ENCODE data around the gene EXOSC5. TPM values are rescaled to one million over a fixed set of nuclear protein-coding genes. Genes with fewer than 3 reads are reported as not detected.
A peak's percentile ranks its signal among the peaks of the same experiment; 100 is the strongest.

EXOSC5 gene
- total and polyA plus RNA-seq, 2 donors (not counting 1 experiment from before 2014, with no cell fraction given): 14.1 to 41.4 TPM

DNA sequence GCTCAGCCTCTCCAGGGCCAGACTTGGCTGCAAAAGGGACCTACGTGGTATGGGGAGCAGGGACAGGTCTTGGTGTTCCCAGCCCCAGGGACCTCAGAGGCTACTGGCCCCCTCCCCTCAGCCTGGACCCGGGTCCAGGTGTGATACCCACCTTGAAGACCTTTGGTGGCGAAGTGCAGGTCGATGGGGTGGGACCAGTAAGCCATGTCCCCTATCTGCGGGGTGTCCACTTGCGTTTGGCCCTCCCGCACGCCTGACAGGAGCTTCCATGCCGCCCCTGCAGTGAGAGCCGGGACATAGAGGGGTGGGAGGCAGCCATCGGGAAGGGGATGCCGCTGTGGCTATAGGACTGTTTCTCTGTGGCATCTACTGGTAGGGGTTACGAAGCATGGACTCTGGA is 39.4 kb downstream of the EXOSC5 start:
- WGBS (ENCODE audit: insufficient coverage): 94% methylated on average over 9 of the region's 13 CpGs
- H3K4me1 ChIP-seq (ENCODE audit: control insufficient read depth in 2 of 2, insufficient read depth in 2 of 2, low read length in 2 of 2): peaks cover 3 to 6% of the 10 kb centered on the region in 2 donors
- TF ChIP-seq, protein P1, sequence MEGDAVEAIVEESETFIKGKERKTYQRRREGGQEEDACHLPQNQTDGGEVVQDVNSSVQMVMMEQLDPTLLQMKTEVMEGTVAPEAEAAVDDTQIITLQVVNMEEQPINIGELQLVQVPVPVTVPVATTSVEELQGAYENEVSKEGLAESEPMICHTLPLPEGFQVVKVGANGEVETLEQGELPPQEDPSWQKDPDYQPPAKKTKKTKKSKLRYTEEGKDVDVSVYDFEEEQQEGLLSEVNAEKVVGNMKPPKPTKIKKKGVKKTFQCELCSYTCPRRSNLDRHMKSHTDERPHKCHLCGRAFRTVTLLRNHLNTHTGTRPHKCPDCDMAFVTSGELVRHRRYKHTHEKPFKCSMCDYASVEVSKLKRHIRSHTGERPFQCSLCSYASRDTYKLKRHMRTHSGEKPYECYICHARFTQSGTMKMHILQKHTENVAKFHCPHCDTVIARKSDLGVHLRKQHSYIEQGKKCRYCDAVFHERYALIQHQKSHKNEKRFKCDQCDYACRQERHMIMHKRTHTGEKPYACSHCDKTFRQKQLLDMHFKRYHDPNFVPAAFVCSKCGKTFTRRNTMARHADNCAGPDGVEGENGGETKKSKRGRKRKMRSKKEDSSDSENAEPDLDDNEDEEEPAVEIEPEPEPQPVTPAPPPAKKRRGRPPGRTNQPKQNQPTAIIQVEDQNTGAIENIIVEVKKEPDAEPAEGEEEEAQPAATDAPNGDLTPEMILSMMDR (IDR thresholded peaks at IDR 0.05): no peak
- TF ChIP-seq EZH2 (IDR thresholded peaks at IDR 0.05; ENCODE audit: borderline replicate concordance, insufficient read depth, low read depth, low read length, poor library complexity, severe bottlenecking): no peak
- peaks cover 22% of the 10 kb centered on the region for H3K4me1 Mint-ChIP-seq
- H4K20me1 ChIP-seq (ENCODE audit: control insufficient read depth, insufficient read depth, low read length, poor library complexity, severe bottlenecking): peaks cover 9% of the 10 kb centered on the region
- H3K36me3 ChIP-seq (replicated peaks in 1 of 2; ENCODE audit: control extremely low read depth in 1 of 2, control insufficient read depth in 1 of 2, extremely low read depth in 1 of 2, insufficient read depth in 2 of 2, low read length in 1 of 2): peaks cover 0 to 3% of the 10 kb centered on the region in 2 experiments
- no peaks in the 10 kb centered on the region for H3K9me3 Mint-ChIP-seq (ENCODE audit: insufficient read depth)
- no peak overlapping the region for H2AFZ ChIP-seq (ENCODE audit: insufficient read depth, low read depth, low read length, poor library complexity, severe bottlenecking)
- CTCF ChIA-PET: interaction anchor here (0.5 to 7.6 kb wide), 2 partner anchors 33 to 214 kb away, joined by 3 to 130 read pairs; no protein-coding TSS in a partner anchor
- ATAC-seq (ENCODE audit: low read depth) (no peak), DNase-seq (no peak)
- H3K27me3 Mint-ChIP-seq: no peaks in the 10 kb centered on the region
- intact Hi-C loops (cut with micrococcal nuclease): no loop called here
- H3K4me3 ChIP-seq (ENCODE audit: control extremely low read depth in 1 of 5, extremely low read depth in 1 of 5, insufficient read depth in 1 of 5, low read depth in 2 of 5, low read length in 4 of 5): no peak overlapping the region
- no peaks in the 10 kb centered on the region for H3K27me3 ChIP-seq (replicated peaks in 1 of 4; ENCODE audit: control extremely low read depth in 1 of 4, control insufficient read depth in 3 of 4, insufficient read depth in 4 of 4, low read length in 3 of 4)
- no peak overlapping the region for H3K4me2 ChIP-seq (replicated peaks; ENCODE audit: low read depth, low read length, poor library complexity, severe bottlenecking)
- H3K9ac ChIP-seq (ENCODE audit: low read length): no peak overlapping the region
- H3K79me2 ChIP-seq (ENCODE audit: control insufficient read depth, insufficient read depth, low read length): peaks cover 24% of the 10 kb centered on the region
- H3K4me3 Mint-ChIP-seq: no peak overlapping the region
- H3K9me3 ChIP-seq (ENCODE audit: control extremely low read depth in 1 of 3, control insufficient read depth in 2 of 3, insufficient read depth in 1 of 3, low read length in 2 of 3): no peaks in the 10 kb centered on the region
- POLR2A ChIA-PET: no interaction called here
- H3K27ac ChIP-seq (ENCODE audit: low read length in 2 of 2): no peak overlapping the region
- no peak overlapping the region for H3K27ac Mint-ChIP-seq

DNA sequence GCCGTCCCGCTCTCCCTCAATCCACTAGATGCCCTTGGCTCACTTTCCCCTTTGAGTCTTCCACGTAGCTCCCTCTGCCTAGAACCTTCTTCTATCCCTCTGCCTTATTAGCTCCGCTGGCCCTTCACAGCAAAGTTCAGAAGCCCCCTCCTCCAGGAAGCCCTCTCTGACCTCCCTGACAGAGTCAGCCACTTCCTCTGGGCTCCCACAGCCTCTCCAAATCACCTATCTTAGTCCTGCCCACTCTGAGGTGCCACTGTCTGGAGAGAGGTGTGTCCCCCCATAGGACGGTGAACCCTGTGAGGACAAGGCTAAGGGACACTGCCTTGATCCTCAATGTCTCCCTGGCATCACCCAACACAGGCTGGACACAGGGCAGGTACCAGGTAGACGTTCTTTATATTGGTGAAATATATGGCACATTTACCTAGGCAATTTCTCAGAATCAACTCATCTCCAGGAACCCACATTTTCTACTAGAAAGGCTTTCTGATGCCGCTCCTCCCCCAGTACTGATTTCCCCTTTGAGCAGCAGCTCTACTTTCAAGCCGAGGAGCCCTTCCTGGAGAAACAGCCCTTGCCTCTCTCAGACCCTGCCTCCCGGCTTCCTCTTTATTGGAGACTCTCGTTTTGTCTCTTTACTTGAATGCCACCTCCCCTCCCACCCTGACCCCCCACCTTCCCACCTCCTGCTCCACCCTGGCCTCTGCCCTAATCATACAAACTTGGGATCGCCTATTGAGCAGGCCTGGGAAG is 40.0 kb downstream of the EXOSC5 start:
- Histone ChIP-seq H4K20me1 (ENCODE audit: control insufficient read depth, insufficient read depth, low read length, poor library complexity, severe bottlenecking) (peaks cover 15% of the 10 kb centered on the region), H2AFZ (ENCODE audit: insufficient read depth, low read depth, low read length, poor library complexity, severe bottlenecking) (no peak overlapping the region), H3K4me1 (ENCODE audit: control insufficient read depth in 2 of 2, insufficient read depth in 2 of 2, low read length in 2 of 2) (peaks cover 3 to 6% of the 10 kb centered on the region in 2 donors), H3K27me3 (replicated peaks in 1 of 4; ENCODE audit: control extremely low read depth in 1 of 4, control insufficient read depth in 3 of 4, insufficient read depth in 4 of 4, low read length in 3 of 4) (no peaks in the 10 kb centered on the region), H3K27ac (ENCODE audit: low read length in 2 of 2) (no peak overlapping the region), H3K9me3 (ENCODE audit: control extremely low read depth in 1 of 3, control insufficient read depth in 2 of 3, insufficient read depth in 1 of 3, low read length in 2 of 3) (no peaks in the 10 kb centered on the region), H3K79me2 (ENCODE audit: control insufficient read depth, insufficient read depth, low read length) (peaks cover 26% of the 10 kb centered on the region), H3K4me3 (ENCODE audit: control extremely low read depth in 1 of 5, extremely low read depth in 1 of 5, insufficient read depth in 1 of 5, low read depth in 2 of 5, low read length in 4 of 5) (no peak overlapping the region), H3K4me2 (replicated peaks; ENCODE audit: low read depth, low read length, poor library complexity, severe bottlenecking) (no peak overlapping the region), H3K9ac (ENCODE audit: low read length) (no peak overlapping the region), H3K36me3 (replicated peaks in 1 of 2; ENCODE audit: control extremely low read depth in 1 of 2, control insufficient read depth in 1 of 2, extremely low read depth in 1 of 2, insufficient read depth in 2 of 2, low read length in 1 of 2) (peaks cover 0 to 3% of the 10 kb centered on the region in 2 experiments)
- no peak overlapping the region for H3K4me3 Mint-ChIP-seq
- intact Hi-C loops (cut with micrococcal nuclease): no loop called here
- no peaks in the 10 kb centered on the region for H3K27me3 Mint-ChIP-seq
- H3K9me3 Mint-ChIP-seq (ENCODE audit: insufficient read depth): no peaks in the 10 kb centered on the region
- WGBS (ENCODE audit: insufficient coverage): 77% methylated on average over 6 of the region's 11 CpGs
- TF ChIP-seq, protein P1 (IDR thresholded peaks at IDR 0.05): no peak
- no peak for TF ChIP-seq EZH2 (IDR thresholded peaks at IDR 0.05; ENCODE audit: borderline replicate concordance, insufficient read depth, low read depth, low read length, poor library complexity, severe bottlenecking)
- H3K27ac Mint-ChIP-seq: peak overlapping the region; percentile 67
- ChIA-PET CTCF (interaction anchor here (1.1 to 7.6 kb wide), 3 partner anchors 32 to 153 kb away, joined by 3 to 130 read pairs (median 3); no protein-coding TSS in a partner anchor), POLR2A (interaction anchor here (0.7 kb wide), 1 partner anchor 218 kb away, joined by 3 read pairs; no protein-coding TSS in a partner anchor)
- no peak for DNase-seq
- peaks cover 17% of the 10 kb centered on the region for H3K4me1 Mint-ChIP-seq
- ATAC-seq (ENCODE audit: low read depth): no peak
